ENCODE results near the gene RPL31. TPM values are rescaled to one million over a fixed set of nuclear protein-coding genes. Genes with fewer than 3 reads are reported as not detected.

Gene RPL31
- total RNA-seq, 1 donor from 2014 or later = 966 TPM

DNA sequence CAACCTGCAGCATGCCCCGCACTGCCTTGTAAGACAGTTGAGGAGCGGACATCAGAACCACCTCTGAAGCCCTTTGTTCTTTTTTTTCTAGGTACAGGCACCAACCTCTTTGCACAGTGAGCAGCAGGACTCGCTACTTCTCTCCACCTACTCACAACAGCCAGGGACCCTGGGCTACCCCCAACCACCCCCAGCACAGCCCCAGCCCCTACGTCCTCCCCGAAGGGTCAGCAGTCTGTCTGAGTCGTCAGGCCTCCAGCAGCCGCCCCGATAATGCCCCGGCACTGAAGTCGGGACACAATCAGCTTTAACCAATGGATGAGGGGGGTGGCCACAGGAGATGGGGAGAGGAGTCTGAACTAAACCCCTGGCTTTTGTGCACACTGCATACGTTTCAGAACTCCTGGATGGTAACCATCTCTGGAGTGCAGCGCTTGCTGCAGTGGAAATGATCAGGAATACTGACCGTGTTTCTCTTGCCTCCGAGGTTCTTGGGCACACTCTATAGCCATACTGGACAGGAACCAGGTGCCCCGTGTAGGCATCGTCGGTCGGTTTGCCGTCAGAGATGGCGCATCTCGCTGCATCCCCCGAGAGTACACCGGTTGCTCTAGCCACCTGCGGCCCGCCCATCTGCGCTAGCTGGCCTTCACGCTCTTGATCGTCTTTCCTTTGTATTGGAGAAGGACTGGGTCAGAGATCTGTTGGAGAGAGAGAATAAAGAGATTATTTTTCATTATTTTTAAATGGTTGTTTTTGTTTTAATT, 6.6 kb upstream of the RPL31 start:
- DNase-seq (ENCODE audit: low spot score) = no peak

DNA sequence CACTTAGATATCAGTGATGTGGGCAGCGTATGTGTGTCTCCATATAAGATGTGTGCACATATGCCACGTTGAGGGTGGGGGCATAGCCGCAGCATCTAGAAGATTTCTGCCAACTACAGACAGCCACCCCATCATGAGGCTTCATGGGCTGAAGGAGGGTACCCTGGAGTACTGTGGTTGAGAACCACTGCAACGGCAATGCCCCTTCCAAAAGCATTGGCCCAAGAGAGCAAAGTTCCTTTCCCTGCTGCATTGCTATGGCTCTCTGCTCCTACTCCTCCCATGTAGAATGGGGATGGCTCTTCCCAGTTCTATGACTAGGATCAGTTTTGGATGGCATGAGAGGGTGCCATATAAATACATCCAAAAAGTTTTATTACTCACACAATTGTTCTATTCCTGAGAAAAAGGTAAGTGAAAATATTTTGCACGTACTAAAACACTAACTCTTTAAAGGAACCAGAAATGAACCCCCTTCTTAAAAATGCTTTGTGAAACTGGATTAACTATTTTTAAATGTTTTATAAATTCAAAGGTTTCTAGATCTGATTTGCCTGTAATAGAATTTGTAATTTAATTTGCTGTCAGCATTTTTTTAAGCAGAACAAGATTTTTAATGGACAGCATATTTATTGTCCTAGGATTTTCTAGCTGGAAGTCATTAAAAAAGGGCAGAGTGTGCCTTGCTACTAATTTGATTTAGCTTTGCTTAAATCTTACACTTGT, 4.4 kb upstream of the RPL31 start:
- DNase-seq (ENCODE audit: low spot score) = no peak

GRCh38 chr2:100998235-100998573, 3.9 kb upstream of the RPL31 start:
- DNase-seq (ENCODE audit: low spot score) = no peak

DNA sequence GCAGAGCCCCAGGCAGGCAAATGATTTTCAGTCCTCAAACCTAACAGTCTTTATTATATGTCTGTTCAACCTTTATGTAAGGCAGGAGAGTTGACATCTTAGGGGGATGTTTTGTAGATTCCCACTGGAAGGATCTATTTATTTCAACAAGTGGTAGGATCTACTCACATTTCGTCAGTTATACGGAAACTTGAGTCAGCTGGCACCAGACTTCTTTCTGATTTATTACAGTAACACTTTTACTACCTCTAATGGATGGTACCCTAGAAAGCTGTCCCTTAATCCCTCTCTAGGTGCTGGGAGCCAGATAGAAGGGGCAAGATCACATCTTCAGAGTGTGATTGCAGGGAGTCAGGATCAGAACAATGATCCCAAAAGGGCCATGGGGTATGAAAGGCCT, 2.1 kb upstream of the RPL31 start:
- no peak for DNase-seq (ENCODE audit: low spot score)

DNA sequence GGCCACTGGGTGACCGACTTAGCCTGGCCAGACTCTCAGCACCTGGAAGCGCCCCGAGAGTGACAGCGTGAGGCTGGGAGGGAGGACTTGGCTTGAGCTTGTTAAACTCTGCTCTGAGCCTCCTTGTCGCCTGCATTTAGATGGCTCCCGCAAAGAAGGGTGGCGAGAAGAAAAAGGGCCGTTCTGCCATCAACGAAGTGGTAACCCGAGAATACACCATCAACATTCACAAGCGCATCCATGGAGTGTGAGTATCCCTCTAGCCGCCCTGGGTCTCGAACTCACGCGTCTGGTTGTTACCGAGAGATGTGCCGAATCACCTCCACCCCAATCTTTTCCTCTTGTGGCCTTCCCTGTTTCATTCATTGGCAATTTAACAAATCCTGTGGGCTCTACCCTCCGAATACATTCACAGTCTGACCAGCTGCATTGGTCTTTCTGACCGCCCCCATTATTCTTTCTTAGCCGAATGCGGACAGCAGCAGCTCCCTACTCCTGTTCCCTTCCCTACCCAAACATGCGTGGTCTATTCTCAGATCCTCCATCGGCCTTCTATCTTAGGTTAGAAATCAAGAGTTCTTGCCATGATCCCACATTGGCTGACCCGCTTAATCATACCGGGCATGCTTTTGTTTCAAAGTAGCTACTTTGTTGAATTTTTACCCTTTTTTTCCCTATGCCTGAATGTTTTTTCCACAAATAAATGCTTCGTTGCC, 631 bp downstream of the RPL31 start:
- DNase-seq (ENCODE audit: low spot score) = no peak

GRCh38 chr2:101003278-101003775, 1.2 kb downstream of the RPL31 start:
- DNase-seq (ENCODE audit: low spot score) = no peak

DNA sequence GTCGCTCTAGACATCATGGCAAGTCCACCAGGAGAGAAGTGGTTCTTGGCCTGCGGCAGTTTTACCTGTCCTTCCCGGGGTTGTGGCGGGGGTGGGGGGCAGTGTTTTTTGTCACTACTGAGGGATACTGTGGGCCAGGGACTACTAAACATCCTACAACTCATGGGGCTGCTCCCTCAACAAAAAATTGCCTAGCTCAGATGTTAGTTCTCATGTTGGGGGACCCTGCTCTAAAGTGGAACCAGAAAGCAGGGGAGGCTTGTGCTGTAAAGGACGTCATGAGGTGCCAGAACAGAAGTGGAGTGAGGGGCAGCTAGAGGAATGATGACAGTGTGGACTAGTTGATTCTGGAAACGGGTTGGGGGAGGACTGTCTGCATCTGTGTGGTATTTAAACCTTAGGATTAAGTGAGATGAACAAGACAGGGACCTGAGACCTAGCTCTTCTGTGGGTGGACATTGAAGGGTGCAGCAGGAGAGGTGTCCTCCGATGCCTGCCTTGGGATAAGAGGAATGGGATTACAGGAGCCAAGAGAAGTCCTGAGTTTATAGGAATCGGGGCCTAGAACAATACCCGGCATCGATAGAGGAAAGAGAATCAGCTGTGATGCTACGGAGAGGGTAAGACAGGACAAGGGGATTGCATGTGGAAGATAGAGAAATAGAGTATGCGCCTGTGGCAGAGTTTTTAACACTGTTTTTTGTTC, 2.7 kb downstream of the RPL31 start:
- DNase-seq (ENCODE audit: low spot score) = no peak

DNA sequence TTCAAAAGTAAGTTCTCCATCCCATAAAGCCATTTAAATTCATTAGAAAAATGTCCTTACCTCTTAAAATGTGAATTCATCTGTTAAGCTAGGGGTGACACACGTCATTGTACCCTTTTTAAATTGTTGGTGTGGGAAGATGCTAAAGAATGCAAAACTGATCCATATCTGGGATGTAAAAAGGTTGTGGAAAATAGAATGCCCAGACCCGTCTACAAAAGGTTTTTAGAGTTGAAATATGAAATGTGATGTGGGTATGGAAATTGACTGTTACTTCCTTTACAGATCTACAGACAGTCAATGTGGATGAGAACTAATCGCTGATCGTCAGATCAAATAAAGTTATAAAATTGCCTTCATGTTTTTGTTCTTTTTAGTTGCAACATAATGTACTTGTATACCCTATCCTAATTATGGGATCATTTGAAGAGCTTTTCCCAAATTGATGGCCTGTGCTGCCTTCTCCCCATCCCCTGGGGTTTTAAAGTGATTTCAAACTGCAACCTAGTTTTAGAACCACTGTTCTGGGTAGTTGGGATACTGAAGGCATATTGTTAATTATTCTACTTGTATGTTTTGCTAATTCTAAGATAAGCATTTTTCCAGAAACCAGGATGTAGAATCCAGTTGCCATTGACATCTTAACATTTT, 4.1 kb downstream of the RPL31 start:
- DNase-seq (ENCODE audit: low spot score) = no peak

DNA sequence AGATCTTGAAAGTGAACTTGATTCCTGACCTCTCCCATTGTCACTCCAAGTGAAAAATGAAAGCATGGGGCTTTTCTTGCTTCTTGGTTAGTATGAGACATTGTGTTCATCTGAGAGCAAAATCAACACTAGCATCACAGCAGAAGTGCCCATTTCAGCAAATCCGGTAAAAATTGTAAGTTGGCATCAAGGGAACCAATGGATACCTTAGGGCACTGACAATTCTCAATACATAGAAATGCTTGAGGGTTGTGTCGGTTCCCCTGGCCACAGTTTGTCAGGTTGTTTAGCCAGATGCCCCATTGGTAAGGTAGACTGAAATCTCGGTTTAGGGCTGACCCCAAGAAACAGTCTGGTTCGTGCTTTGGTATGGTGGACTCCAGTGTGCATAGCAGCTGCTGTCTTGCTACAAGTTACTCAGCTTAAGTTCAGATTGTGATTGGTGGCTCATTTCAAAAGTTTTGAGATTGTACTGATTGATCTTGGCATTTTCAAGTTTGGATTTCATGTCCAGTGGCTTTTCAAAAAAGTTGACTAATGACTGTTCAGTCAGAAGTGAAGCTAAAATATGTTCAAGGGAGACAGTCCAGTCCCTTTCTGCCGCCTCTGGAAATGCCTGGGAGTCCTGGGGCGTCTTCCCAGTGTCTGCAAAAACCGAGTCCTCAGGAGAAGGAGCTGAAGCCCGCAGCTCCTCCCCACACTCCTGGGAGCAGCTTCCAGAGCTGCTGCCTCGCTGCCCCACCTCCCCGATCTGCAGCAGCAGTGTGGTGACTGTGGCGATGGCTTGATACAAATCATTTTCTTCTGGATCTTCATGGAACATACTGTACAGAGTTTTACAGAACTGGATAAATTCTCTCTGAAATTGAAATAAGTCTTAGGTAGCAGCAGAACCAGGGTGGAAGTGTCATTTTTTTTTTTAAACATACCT, 5.6 kb downstream of the RPL31 start:
- DNase-seq (ENCODE audit: low spot score) = no peak

DNA sequence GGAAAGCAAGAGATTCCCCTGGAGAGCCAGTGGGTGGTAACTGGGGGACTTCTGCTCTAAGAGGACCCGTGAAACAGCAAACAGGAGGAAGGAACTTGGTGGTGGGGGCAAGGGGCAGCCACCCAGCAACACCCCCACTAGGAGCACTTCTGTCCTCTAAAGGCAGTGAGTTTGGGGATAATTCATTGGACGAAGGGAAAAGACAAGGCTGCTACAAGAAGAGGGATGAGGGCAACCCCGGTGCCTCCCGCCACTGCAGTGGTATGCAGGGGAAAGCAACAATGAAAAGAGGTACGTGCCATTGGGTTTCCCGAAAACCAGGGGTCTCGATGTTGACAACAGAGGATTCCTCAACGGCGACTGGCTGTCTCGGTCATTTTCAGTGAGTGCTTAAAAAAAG, 9.1 kb downstream of the RPL31 start:
- no peak for DNase-seq (ENCODE audit: low spot score)

DNA sequence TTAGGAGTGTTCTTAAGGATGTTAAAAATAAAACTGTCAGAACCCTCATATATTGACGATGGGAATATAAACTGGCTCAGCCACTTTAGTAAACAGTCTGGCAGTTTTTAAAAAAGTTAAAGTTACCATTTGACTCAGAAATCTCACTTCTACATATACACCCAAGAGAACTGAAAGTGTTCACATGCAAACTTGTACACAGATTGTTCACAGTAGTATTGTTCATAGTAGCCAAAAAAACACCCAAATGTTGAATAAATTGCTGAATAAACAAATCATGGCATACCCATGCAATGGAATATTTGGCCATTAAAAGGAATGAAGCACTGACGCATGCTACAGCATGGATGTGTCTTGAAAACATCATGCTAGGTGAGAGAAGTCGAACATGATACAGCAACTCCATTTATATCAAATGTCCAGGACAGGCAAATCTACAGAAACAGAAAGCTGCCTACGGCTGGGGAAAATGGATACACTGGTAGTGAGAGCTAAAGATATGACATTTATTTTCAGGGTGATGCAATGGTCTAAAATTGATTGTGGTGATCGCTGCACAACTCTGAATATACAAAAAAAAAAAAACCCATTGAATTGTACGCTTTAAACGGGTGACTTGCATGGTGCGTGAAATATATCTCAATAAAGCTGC, 10.1 kb downstream of the RPL31 start:
- no peak for DNase-seq (ENCODE audit: low spot score)

DNA sequence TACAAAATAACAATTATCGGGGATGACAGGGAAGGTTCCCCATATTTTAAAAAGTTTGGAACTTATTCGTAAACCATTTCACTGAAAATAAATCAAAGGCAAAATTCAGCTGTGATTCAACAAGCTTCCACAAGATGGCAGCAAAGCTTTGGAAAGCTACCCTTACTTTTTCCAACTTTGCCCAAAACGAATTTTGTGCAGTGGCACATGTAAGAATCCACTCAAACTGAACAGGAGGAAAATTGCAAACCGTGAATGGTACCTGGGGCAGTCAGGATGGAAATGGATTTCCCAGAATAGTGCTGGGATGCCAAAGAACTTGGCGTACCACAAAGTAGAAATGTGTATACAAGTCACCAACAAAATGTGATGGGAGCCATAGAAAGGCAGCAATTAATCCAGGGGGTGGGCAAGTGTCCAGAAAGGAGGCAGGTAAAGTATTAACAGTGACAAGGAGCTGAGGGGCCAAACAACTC, 10.7 kb downstream of the RPL31 start:
- peak; percentile 50 for DNase-seq (ENCODE audit: low spot score)

- no peak for DNase-seq (ENCODE audit: low spot score)
Measured at GRCh38 chr2:101014264-101014857, 12.3 kb downstream of the RPL31 start.

DNA sequence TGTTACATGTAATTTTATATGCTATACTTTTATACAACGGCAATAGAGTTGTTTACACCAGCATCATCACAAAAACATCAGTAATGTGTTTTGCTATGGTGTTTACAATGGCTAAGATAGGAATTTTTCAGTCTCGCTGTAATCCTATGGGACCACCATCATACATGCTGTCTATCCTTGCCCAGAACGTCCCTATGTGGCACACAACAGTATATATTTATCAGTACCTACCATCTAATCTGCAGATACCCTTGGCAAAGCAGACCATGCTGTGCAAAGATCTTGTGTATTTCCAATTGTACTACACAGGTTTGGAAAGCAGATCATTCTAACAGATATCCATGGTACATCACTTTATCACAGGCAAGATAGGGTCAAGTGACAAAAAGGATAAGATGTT, 15.3 kb downstream of the RPL31 start:
- DNase-seq (ENCODE audit: low spot score) = no peak

- no peak for DNase-seq (ENCODE audit: low spot score)
Measured at GRCh38 chr2:101018934-101019333, 16.8 kb downstream of the RPL31 start.

GRCh38 chr2:101022221-101022620, 20.1 kb downstream of the RPL31 start:
- DNase-seq (ENCODE audit: low spot score) = no peak

- no peak for DNase-seq (ENCODE audit: low spot score)
Measured at GRCh38 chr2:101023327-101024107, 21.4 kb downstream of the RPL31 start.

GRCh38 chr2:101025561-101025960, 23.5 kb downstream of the RPL31 start:
- no peak for DNase-seq (ENCODE audit: low spot score)

All from mucosa of gallbladder (tissue), 1 donor.